H9 (cell line): ENCODE data around the gene CCDC85A. TPM values are rescaled to one million over a fixed set of nuclear protein-coding genes. Genes with fewer than 3 reads are reported as not detected.

Experiments
- DNase-seq: peaks from one replicate; pipeline ENCODE4 v3.0.0-alpha.2; 2017
- H2AFZ ChIP-seq: one replicate; pipeline ENCODE4 v1.6.1; 2013; ENCODE audit warnings: mild to moderate bottlenecking, low read length, control low read depth, moderate library complexity
- H2AK5ac ChIP-seq: 2 replicates; pipeline ENCODE4 v1.6.1; 2013; ENCODE audit warnings: low read length, control low read depth, mixed read lengths; ENCODE audit not compliant: insufficient read length
- H2BK120ac ChIP-seq: one replicate; pipeline ENCODE4 v1.6.1; 2013; ENCODE audit warnings: low read depth, mild to moderate bottlenecking, low read length, control low read depth, inconsistent platforms; ENCODE audit not compliant: poor library complexity, severe bottlenecking
- H2BK12ac ChIP-seq: 2 replicates; pipeline ENCODE4 v1.6.1; 2013; ENCODE audit warnings: low read length, control low read depth, mixed read lengths, low read depth; ENCODE audit not compliant: insufficient read length
- H2BK15ac ChIP-seq: 2 replicates; pipeline ENCODE4 v1.6.1; 2013; ENCODE audit warnings: low read depth, low read length, control low read depth
- H2BK20ac ChIP-seq: one replicate; pipeline ENCODE4 v1.6.1; 2013; ENCODE audit warnings: low read depth, mild to moderate bottlenecking, low read length, control low read depth, inconsistent platforms; ENCODE audit not compliant: poor library complexity, severe bottlenecking
- H2BK5ac ChIP-seq: 2 replicates; pipeline ENCODE4 v1.6.1; 2013; ENCODE audit warnings: low read length, control low read depth, mixed read lengths; ENCODE audit not compliant: insufficient read length
- H3K14ac ChIP-seq: 2 replicates; pipeline ENCODE4 v1.6.1; 2013; ENCODE audit warnings: low read length, control low read depth; ENCODE audit not compliant: insufficient read depth
- H3K18ac ChIP-seq: 2 replicates; pipeline ENCODE4 v1.6.1; 2013; ENCODE audit warnings: low read depth, mild to moderate bottlenecking, mixed read lengths, low read length, control low read depth; ENCODE audit not compliant: insufficient read length
- H3K23ac ChIP-seq: 2 replicates; pipeline ENCODE4 v1.6.1; 2013; ENCODE audit warnings: low read length, control low read depth, mixed read lengths, low read depth; ENCODE audit not compliant: insufficient read length
- H3K23me2 ChIP-seq: 2 replicates; pipeline ENCODE4 v1.6.1; 2013; ENCODE audit warnings: low read depth, mild to moderate bottlenecking, mixed read lengths, low read length, control low read depth; ENCODE audit not compliant: insufficient read length, poor library complexity, severe bottlenecking
- H3K27ac ChIP-seq: 2 replicates; pipeline ENCODE4 v1.5.1; 2013; ENCODE audit warnings: low read length, control low read depth, mixed read lengths, low read depth; ENCODE audit not compliant: insufficient read length
- H3K27me3 ChIP-seq: 2 replicates; pipeline ENCODE4 v1.6.1; 2013; ENCODE audit warnings: low read length, control low read depth, inconsistent platforms; ENCODE audit not compliant: insufficient read depth
- H3K4ac ChIP-seq: 2 replicates; pipeline ENCODE4 v1.6.1; 2013; ENCODE audit warnings: low read depth, mild to moderate bottlenecking, control low read depth, inconsistent platforms, low read length, moderate library complexity
- H3K4me1 ChIP-seq: 2 replicates; pipeline ENCODE4 v1.6.1; 2013; ENCODE audit warnings: low read length, control low read depth, inconsistent platforms; ENCODE audit not compliant: insufficient read depth
- H3K4me2 ChIP-seq: 2 replicates; pipeline ENCODE4 v1.6.1; 2013; ENCODE audit warnings: low read length, control low read depth, mixed read lengths; ENCODE audit not compliant: insufficient read length, insufficient read depth
- H3K56ac ChIP-seq: 2 replicates; pipeline ENCODE4 v1.6.1; 2013; ENCODE audit warnings: low read depth, mild to moderate bottlenecking, mixed read lengths, low read length, control low read depth; ENCODE audit not compliant: insufficient read length
- H3K79me1 ChIP-seq: 2 replicates; pipeline ENCODE4 v1.6.1; 2013; ENCODE audit warnings: low read depth, mild to moderate bottlenecking, moderate library complexity, low read length, control low read depth, inconsistent platforms; ENCODE audit not compliant: insufficient read depth, poor library complexity, severe bottlenecking
- H3K79me2 ChIP-seq: 2 replicates; pipeline ENCODE4 v1.6.1; 2013; ENCODE audit warnings: low read length, control low read depth, inconsistent platforms; ENCODE audit not compliant: insufficient read depth
- H3K9ac ChIP-seq: 2 replicates; pipeline ENCODE4 v1.6.1; 2013; ENCODE audit warnings: low read length, control low read depth, mixed read lengths; ENCODE audit not compliant: insufficient read length; ENCODE audit errors: extremely low read depth
- H3K9me3 ChIP-seq: one replicate; pipeline ENCODE4 v1.6.1; 2013; ENCODE audit warnings: low read depth, low read length, inconsistent platforms; ENCODE audit not compliant: control insufficient read depth
- H3T11ph ChIP-seq: one replicate; pipeline ENCODE4 v1.6.1; 2013; ENCODE audit warnings: mild to moderate bottlenecking, low read length, control low read depth, inconsistent platforms
- H4K20me1 ChIP-seq: one replicate; pipeline ENCODE4 v1.6.1; 2013; ENCODE audit not compliant: control insufficient read depth, insufficient read length, insufficient read depth
- H4K5ac ChIP-seq: 2 replicates; pipeline ENCODE4 v1.6.1; 2013; ENCODE audit warnings: low read depth, mild to moderate bottlenecking, mixed read lengths, low read length, control low read depth; ENCODE audit not compliant: insufficient read length
- H4K8ac ChIP-seq: replicated peaks from 2 replicates; pipeline ENCODE4 v1.6.1; 2013; ENCODE audit warnings: low read length, control low read depth, mixed read lengths, low read depth; ENCODE audit not compliant: insufficient read length
- H4K91ac ChIP-seq: 2 replicates; pipeline ENCODE4 v1.6.1; 2013; ENCODE audit warnings: low read depth, mild to moderate bottlenecking, moderate library complexity, mixed read lengths, low read length, control low read depth; ENCODE audit not compliant: insufficient read length
- H3K27ac Mint-ChIP-seq, 3 experiments: 2 replicates in 2 of 3; 3 replicates in 1 of 3; pipeline ENCODE4 v1.8.0; 2020 to 2021; ENCODE audit warnings: mixed read lengths in 3 of 3, mild to moderate bottlenecking in 1 of 3, moderate library complexity in 1 of 3
- H3K27me3 Mint-ChIP-seq: 2 replicates; pipeline ENCODE4 v1.8.0; 2021; ENCODE audit warnings: low read depth, mild to moderate bottlenecking, moderate library complexity, mixed read lengths
- H3K36me3 Mint-ChIP-seq, 3 experiments: 2 replicates in 2 of 3; 3 replicates in 1 of 3; pipeline ENCODE4 v1.8.0; 2020 to 2021; ENCODE audit warnings: low read depth in 3 of 3, mixed read lengths in 3 of 3; ENCODE audit not compliant: insufficient read depth in 1 of 3
- H3K4me1 Mint-ChIP-seq, 2 experiments: 2 replicates each; pipeline ENCODE4 v1.8.0; 2020; ENCODE audit warnings: mixed read lengths in 2 of 2
- H3K4me3 Mint-ChIP-seq, 2 experiments: 2 replicates in 1 of 2; 3 replicates in 1 of 2; pipeline ENCODE4 v1.8.0; 2020 to 2021; ENCODE audit warnings: mild to moderate bottlenecking in 2 of 2, mixed read lengths in 2 of 2, moderate library complexity in 1 of 2
- H3K9me3 Mint-ChIP-seq, 2 experiments: 2 replicates in 1 of 2; 3 replicates in 1 of 2; pipeline ENCODE4 v1.8.0; 2020; ENCODE audit warnings: mild to moderate bottlenecking in 2 of 2, mixed read lengths in 2 of 2, moderate library complexity in 1 of 2
- total RNA-seq: library from RNA; stranded (reverse); gene quantifications from 2 replicates; pipeline ENCODE4 v1.2.1, GENCODE V29; 2021
- TF ChIP-seq, protein P1 (sequence below): fragments of 200-600 bp; sonication (generic); conservative IDR thresholded peaks from 3 replicates; pipeline ENCODE4 v1.8.0; 2021; ENCODE audit warnings: antibody characterized with exemption, mild to moderate bottlenecking

Gene CCDC85A
- total RNA-seq, 1 experiment from 2014 or later, result 0.17 TPM

DNA sequence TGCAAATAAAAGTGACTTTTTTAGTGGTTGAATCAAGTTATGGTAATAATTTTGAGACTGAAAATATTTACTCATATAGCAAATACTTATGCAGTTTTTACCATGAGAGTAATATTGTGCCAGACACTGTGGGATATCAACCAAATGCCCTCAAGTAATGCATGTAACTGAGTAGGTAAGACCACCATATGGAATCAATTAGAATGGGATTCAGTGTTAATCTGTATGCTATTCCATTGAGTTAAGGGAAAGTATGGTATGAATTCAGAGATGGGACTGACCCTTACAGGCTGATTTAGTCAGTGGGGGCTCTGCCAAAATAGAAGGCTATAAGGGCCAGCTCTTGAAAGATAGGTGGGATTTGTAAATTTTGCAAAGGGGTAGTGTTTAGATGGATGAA is 131.6 kb downstream of the CCDC85A start:
- Mint-ChIP-seq H3K36me3 (no peaks in the 10 kb centered on the region), H3K4me1 (peaks cover 4% of the 10 kb centered on the region in 2 experiments; a peak in 3 of 4 replicates), H3K9me3 (no peaks in the 10 kb centered on the region), H3K27ac (no peak overlapping the region), H3K27me3 (no peaks in the 10 kb centered on the region; the same call in 1 of the 2 replicates), H3K4me3 (no peak overlapping the region)
- H3K18ac ChIP-seq, result no peak overlapping the region
- no peak for DNase-seq
- H3K9me3 ChIP-seq, result no peaks in the 10 kb centered on the region
- no peak overlapping the region for H2BK20ac ChIP-seq
- H2BK120ac ChIP-seq, result no peak overlapping the region
- no peak overlapping the region for H2AK5ac ChIP-seq
- no peaks in the 10 kb centered on the region for H3K23me2 ChIP-seq
- H3T11ph ChIP-seq, result no peak overlapping the region
- no peaks in the 10 kb centered on the region for H3K79me1 ChIP-seq
- no peak overlapping the region for H2AFZ ChIP-seq
- no peak overlapping the region for H2BK15ac ChIP-seq
- no peak overlapping the region for H3K27ac ChIP-seq
- H3K9ac ChIP-seq, result no peak overlapping the region
- no peak overlapping the region for H2BK12ac ChIP-seq
- H3K4me2 ChIP-seq, result no peak overlapping the region
- TF ChIP-seq, protein P1, sequence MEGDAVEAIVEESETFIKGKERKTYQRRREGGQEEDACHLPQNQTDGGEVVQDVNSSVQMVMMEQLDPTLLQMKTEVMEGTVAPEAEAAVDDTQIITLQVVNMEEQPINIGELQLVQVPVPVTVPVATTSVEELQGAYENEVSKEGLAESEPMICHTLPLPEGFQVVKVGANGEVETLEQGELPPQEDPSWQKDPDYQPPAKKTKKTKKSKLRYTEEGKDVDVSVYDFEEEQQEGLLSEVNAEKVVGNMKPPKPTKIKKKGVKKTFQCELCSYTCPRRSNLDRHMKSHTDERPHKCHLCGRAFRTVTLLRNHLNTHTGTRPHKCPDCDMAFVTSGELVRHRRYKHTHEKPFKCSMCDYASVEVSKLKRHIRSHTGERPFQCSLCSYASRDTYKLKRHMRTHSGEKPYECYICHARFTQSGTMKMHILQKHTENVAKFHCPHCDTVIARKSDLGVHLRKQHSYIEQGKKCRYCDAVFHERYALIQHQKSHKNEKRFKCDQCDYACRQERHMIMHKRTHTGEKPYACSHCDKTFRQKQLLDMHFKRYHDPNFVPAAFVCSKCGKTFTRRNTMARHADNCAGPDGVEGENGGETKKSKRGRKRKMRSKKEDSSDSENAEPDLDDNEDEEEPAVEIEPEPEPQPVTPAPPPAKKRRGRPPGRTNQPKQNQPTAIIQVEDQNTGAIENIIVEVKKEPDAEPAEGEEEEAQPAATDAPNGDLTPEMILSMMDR, result no peak
- H4K8ac ChIP-seq, result no peak overlapping the region
- no peak overlapping the region for H2BK5ac ChIP-seq
- H3K79me2 ChIP-seq, result no peaks in the 10 kb centered on the region
- no peak overlapping the region for H3K14ac ChIP-seq
- no peak overlapping the region for H3K4ac ChIP-seq
- peaks cover 2% of the 10 kb centered on the region; the same call in 1 of the 2 replicates for H3K4me1 ChIP-seq
- no peak overlapping the region for H4K5ac ChIP-seq
- H4K91ac ChIP-seq, result no peak overlapping the region
- H3K23ac ChIP-seq, result no peak overlapping the region
- H4K20me1 ChIP-seq, result no peaks in the 10 kb centered on the region
- H3K27me3 ChIP-seq, result no peaks in the 10 kb centered on the region
- H3K56ac ChIP-seq, result no peak overlapping the region
